ENCODE measurements around the gene PIK3R6.

The PIK3R6 gene, protein sequence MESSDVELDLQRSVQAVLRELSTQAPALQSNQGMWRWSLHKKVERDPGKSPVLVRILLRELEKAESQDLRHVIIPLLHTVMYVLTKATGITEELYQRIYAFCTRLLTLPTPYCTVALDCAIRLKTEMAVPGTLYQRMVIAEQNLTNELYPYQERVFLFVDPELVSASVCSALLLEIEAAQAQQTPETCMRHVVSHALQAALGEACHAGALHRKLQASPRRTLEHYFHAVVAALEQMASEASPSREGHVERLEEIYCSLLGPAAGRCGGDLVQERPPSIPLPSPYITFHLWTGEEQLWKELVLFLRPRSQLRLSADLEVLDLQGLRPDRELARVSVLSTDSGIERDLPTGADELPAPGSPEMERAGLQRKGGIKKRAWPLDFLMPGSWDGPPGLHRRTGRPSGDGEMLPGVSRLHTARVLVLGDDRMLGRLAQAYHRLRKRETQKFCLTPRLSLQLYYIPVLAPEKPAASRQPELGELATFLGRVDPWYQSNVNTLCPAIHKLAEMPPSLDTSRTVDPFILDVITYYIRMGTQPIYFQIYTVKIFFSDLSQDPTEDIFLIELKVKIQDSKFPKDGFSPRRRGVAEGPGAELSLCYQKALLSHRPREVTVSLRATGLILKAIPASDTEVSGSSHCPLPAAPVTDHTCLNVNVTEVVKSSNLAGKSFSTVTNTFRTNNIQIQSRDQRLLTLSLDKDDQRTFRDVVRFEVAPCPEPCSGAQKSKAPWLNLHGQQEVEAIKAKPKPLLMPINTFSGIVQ

GRCh38 chr17:8867361-8867981 is at the start of gene PIK3R6:
PIK3R6 (minus strand) TSS chr17:8867674; CDS start chr17:8849794, 17,880 bp downstream.
- no peak for DNase-seq (ENCODE audit: low spot score)

DNA sequence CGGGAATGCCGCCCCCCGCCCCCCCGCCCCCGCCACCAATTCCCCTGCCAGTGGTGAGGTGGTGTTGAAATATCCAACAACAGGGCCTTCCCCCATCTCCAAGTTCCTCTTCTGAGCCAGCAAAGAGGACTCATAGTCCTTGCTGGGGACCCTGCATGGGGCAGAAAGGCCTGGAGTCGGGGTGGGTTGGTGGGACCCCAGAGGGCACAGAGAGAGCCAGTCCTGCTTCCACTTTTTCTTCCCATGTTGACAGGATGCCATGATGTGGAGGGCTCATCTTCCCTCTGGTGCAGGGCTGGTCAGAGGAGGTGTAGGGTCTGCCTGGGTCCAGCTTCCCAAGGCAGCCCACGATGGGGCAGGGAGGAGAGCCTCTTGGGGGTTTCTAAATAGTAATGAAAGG is 49.0 kb upstream of the PIK3R6 start:
- no peak for DNase-seq (ENCODE audit: low spot score)

DNA sequence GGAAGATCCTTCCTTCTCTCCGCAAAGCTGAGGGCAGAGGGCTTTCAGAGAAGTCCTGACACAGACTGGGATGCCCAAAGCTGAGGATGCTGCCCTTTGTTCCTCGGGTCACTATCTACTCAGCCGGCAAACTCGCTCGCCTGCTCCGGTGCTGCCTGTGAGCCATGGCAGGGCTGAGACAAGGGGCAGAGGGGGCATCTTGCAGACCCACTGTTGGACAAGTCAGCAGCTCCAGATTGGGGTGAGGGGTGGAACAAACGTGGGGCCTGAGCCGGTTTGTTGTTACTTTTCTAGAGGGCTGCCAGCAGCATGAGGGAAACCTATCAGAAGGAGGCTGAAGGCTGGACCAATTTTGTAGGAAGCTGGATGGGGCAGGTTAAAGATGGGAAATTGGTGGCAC is 47.1 kb upstream of the PIK3R6 start:
- DNase-seq (ENCODE audit: low spot score) = no peak

GRCh38 chr17:8913879-8914278 is 46.4 kb upstream of the PIK3R6 start:
- no peak for DNase-seq (ENCODE audit: low spot score)

DNA sequence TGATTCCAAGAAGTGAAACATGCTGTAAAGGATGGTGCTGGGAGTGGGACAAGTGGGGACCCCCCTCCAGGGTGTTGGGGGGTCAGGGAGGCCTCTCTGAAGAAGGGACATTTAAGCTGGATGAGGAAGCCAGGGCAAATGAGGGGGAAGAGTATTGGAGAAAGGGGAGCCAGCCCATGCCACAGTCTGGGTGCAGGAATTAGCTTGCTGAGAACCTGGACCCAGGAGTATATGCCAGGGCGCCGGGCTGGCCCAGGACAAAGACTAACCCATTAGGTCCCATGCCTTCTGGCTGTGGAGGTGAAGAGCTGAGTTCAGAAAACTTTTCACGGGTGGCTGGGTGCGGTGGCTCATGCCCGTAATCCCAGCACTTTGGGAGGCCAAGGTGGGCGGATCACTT is 45.6 kb upstream of the PIK3R6 start:
- no peak for DNase-seq (ENCODE audit: low spot score)

DNA sequence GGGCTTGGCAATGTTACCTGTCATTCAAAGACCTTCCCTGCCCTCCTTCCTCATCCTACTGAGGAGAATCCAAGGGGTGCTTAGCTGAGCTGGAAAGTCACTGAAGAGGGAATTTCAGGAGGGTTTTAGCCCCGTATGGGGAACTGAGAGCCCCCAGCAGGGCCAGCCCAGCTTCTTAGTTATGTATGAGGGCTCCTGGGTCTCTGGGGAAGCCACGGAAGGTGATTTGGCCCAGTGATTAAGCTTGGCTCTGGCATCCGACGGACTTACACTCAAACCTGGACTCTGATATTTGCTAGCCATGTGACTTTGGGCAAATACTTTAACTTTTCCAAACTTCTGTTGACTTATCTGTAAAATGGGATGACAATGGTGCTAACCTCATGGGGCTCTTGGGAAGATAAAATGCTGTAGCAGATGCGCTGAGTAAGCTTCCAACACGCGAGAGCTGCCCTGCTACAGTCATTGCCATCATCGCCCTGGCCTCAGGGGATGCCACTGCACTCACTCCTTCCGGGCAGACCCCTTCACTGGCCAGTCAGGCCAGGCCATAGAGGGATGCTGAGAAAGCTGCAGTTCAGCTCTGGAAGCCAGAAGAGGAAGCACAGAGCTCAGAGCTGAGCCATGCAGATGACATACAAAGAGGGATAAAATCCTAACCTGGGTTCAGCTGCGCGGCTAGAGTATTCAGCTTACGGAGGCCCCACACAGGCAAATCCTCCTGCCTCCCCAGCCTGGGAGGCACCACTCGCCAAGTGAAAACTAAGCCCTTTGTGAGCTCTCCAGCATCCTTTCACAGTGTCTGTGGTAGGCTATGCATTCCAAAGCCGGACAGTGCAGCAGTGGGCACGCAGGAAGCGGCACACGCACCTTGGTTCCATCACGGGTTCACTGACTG is 44.9 kb upstream of the PIK3R6 start:
- no peak for DNase-seq (ENCODE audit: low spot score)

GRCh38 chr17:8910969-8911604 is 43.6 kb upstream of the PIK3R6 start:
- no peak for DNase-seq (ENCODE audit: low spot score)

GRCh38 chr17:8909586-8910270 is 42.3 kb upstream of the PIK3R6 start:
- DNase-seq (ENCODE audit: low spot score) = no peak

GRCh38 chr17:8905331-8905730 is 37.9 kb upstream of the PIK3R6 start:
- DNase-seq (ENCODE audit: low spot score) = no peak

- no peak for DNase-seq (ENCODE audit: low spot score)
Observed at GRCh38 chr17:8904686-8905085, 37.2 kb upstream of the PIK3R6 start.

- DNase-seq (ENCODE audit: low spot score) = no peak
Observed at GRCh38 chr17:8904201-8904600, 36.7 kb upstream of the PIK3R6 start.

DNA sequence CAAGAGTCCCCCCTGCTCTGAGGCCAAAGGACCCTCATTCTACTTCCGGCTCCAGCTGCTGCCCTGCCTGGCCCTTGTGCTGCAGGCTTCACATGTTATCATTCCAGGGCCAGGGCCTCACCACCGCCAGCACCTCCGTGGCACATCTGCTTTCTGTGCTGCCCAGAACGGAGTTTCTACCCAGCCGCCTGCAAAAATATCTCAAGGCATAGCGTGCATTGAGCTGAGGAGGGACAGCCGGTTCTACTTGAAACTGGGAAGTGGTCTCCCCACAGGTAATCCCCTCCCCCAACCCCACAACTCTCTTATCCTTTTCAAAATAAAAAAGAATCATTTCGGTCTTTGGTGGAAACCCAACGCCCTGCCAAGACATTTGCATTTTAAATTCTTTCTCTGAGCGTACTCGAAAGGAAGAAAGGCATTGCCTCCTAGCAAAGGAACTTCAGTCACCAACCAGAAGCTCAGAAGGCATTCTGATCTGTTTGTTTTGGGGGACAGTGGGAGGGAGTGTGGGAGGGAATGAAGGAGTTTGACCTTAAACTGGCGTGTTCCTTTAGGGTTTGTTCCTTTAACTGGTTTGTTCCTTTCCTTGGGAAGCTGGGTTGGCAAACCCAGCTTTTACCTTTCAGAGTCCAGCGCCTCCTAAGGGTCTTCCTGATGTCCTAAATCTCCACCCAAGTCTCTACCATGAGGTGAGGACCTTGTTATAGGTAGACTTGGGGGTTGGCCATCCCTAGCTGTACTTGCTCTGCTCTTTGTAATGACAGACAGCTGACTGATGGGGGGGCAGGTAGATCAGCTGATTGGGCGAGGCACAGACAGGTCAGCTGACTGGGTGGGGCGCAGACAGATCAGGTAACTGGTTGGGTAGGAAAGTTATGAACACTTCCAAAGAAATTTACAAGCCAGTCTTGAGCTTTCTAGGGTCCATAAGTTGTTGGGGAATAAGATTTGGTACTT is 33.4 kb upstream of the PIK3R6 start:
- no peak for DNase-seq (ENCODE audit: low spot score)

DNA sequence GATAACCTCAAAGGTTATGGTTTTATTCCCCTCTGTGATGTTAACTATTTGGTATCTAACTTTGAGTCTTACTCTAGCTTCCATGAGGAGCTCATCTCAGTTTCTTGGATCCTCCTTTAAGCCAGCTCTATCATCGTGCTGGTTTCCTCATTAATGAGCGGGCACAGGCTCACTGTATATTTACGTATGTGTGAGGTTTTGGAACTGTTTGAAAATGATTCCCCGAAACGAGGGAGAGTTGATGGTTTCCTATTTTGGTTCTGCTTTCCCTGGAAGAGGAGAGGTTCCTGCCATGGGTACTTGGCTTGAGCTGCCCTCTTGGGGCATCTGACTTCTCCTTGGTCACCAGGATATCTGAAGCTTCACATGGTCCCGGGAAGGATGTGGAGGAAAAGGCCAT is 32.7 kb upstream of the PIK3R6 start:
- no peak for DNase-seq (ENCODE audit: low spot score)

- DNase-seq (ENCODE audit: low spot score) = no peak
Observed at GRCh38 chr17:8898636-8899035, 31.2 kb upstream of the PIK3R6 start.

GRCh38 chr17:8898126-8898525 is 30.7 kb upstream of the PIK3R6 start:
- no peak for DNase-seq (ENCODE audit: low spot score)

GRCh38 chr17:8896641-8897635 is 29.5 kb upstream of the PIK3R6 start:
- DNase-seq (ENCODE audit: low spot score) = no peak

GRCh38 chr17:8896087-8896486 is 28.6 kb upstream of the PIK3R6 start:
- no peak for DNase-seq (ENCODE audit: low spot score)
